CD4-positive, alpha-beta T cell treated with Interleukin-12 subunit alpha and Interleukin-12 subunit beta, for 1 hour (primary cell): ENCODE data around the gene EFS.

Source experiments
- DNase-seq: peaks from one replicate; pipeline ENCODE4 v3.0.0-alpha.2; 2020

EFS gene

GRCh38 chr14:23324455-23324846, 40.5 kb downstream of the EFS start:
- no peak for DNase-seq

GRCh38 chr14:23323838-23324454, 41.0 kb downstream of the EFS start:
- DNase-seq, result no peak

- DNase-seq, result no peak
Measured at GRCh38 chr14:23322568-23323517, 42.1 kb downstream of the EFS start.

GRCh38 chr14:23321572-23322547, 43.1 kb downstream of the EFS start:
- DNase-seq, result peak; percentile 52

- DNase-seq, result peak; percentile 99
Measured at GRCh38 chr14:23320584-23321571, 44.1 kb downstream of the EFS start, which contains the start of gene PABPN1. Gene PABPN1 (plus strand): TSS chr14:23321457. CDS start chr14:23321470, 13 bp downstream.

- no peak for DNase-seq
Measured at GRCh38 chr14:23319746-23320583, 45.0 kb downstream of the EFS start.

- DNase-seq, result no peak
Measured at GRCh38 chr14:23316300-23316699, 48.7 kb downstream of the EFS start.

- DNase-seq, result no peak
Measured at GRCh38 chr14:23310546-23310945, 54.4 kb downstream of the EFS start.

GRCh38 chr14:23308721-23309445, 56.1 kb downstream of the EFS start:
- DNase-seq, result no peak

GRCh38 chr14:23307687-23308644, 57.0 kb downstream of the EFS start:
- no peak for DNase-seq

- no peak for DNase-seq
Measured at GRCh38 chr14:23307146-23307530, 57.8 kb downstream of the EFS start.

- no peak for DNase-seq
Measured at GRCh38 chr14:23306412-23307145, 58.4 kb downstream of the EFS start, which contains the start of gene BCL2L2. Gene BCL2L2 (plus strand): TSS chr14:23306833. CDS start chr14:23307768, 935 bp downstream.
